CD14-positive monocyte (primary cell): ENCODE data around the gene TFIP11. TPM values are rescaled to one million over a fixed set of nuclear protein-coding genes. Genes with fewer than 3 reads are reported as not detected.

Source experiments
- DNase-seq, 3 donors: peaks; one replicate each; pipeline ENCODE4 v3.0.0-alpha.2; 2011 to 2022
- H2AFZ ChIP-seq: 2 replicates; pipeline ENCODE4 v1.6.0; 2012; ENCODE audit warnings: mild to moderate bottlenecking, low read depth, low read length, inconsistent platforms; ENCODE audit not compliant: insufficient read depth, poor library complexity, severe bottlenecking
- H3K27ac ChIP-seq, 2 donors: 1 replicate in 1 of 2; 2 replicates in 1 of 2; pipeline ENCODE4 v1.5.1; 2012 to 2013; ENCODE audit warnings: low read length in 2 of 2, control low read depth in 1 of 2, inconsistent platforms in 1 of 2, low read depth in 1 of 2, mild to moderate bottlenecking in 1 of 2
- H3K27me3 ChIP-seq, 2 donors: one replicate each; pipeline versions ENCODE4 v1.6.0 to v1.6.1; 2011 to 2013; ENCODE audit warnings: low read length in 2 of 2; ENCODE audit not compliant: control insufficient read depth in 2 of 2, insufficient read depth in 2 of 2
- H3K36me3 ChIP-seq, 2 donors: replicated peaks in 1 of 2; 1 replicate in 1 of 2; 2 replicates in 1 of 2; pipeline versions ENCODE4 v1.5.1 to v1.6.1; 2012 to 2013; ENCODE audit warnings: low read length in 2 of 2, control low read depth in 1 of 2, inconsistent platforms in 1 of 2, mild to moderate bottlenecking in 1 of 2; ENCODE audit not compliant: insufficient read depth in 2 of 2, control insufficient read depth in 1 of 2
- H3K4me1 ChIP-seq, 2 donors: 1 replicate in 1 of 2; 2 replicates in 1 of 2; pipeline versions ENCODE4 v1.5.1 to v1.6.1; 2012 to 2013; ENCODE audit warnings: low read length in 2 of 2, control low read depth in 1 of 2, inconsistent platforms in 1 of 2, mild to moderate bottlenecking in 1 of 2, moderate library complexity in 1 of 2; ENCODE audit not compliant: insufficient read depth in 2 of 2, control insufficient read depth in 1 of 2
- H3K4me2 ChIP-seq: replicated peaks from 2 replicates; pipeline ENCODE3; 2012; ENCODE audit warnings: low read length, moderate library complexity, mild to moderate bottlenecking; ENCODE audit not compliant: poor library complexity, severe bottlenecking; ENCODE audit errors: extremely low read depth
- H3K4me3 ChIP-seq, 3 experiments: fragments of 200-600 bp in 1 of 3; sonication (generic) in 1 of 3; replicated peaks in 1 of 3; 1 replicate in 2 of 3; 2 replicates in 1 of 3; pipeline ENCODE4 v1.5.1; 2011 to 2013; ENCODE audit warnings: low read length in 3 of 3, mild to moderate bottlenecking in 3 of 3, control low read depth in 2 of 3, low read depth in 2 of 3, inconsistent platforms in 1 of 3, moderate library complexity in 1 of 3
- H3K79me2 ChIP-seq: 2 replicates; pipeline ENCODE4 v1.6.0; 2012; ENCODE audit warnings: mild to moderate bottlenecking, control low read depth, inconsistent platforms, low read length, moderate library complexity; ENCODE audit not compliant: insufficient read depth
- H3K9ac ChIP-seq: 2 replicates; pipeline ENCODE4 v1.6.0; 2017; ENCODE audit warnings: low read length, mild to moderate bottlenecking; ENCODE audit not compliant: insufficient read depth, poor library complexity, severe bottlenecking
- H3K9me3 ChIP-seq, 2 donors: replicated peaks in 1 of 2; 1 replicate in 1 of 2; 2 replicates in 1 of 2; pipeline versions ENCODE4 v1.5.1 to v1.6.1; 2012 to 2013; ENCODE audit warnings: low read length in 2 of 2, control low read depth in 1 of 2; ENCODE audit not compliant: control insufficient read depth in 1 of 2, insufficient read depth in 1 of 2
- H4K20me1 ChIP-seq: 2 replicates; pipeline ENCODE4 v1.6.0; 2012; ENCODE audit warnings: mild to moderate bottlenecking, low read length, control low read depth, moderate library complexity; ENCODE audit not compliant: insufficient read depth
- H3K27ac Mint-ChIP-seq, 7 donors: one replicate each; pipeline ENCODE4 v1.8.0; 2020; ENCODE audit warnings: mild to moderate bottlenecking in 7 of 7, mixed read lengths in 7 of 7, moderate library complexity in 6 of 7, inconsistent platforms in 2 of 7
- H3K27me3 Mint-ChIP-seq, 3 donors: one replicate each; pipeline ENCODE4 v1.8.0; 2021 to 2022; ENCODE audit warnings: low read depth in 3 of 3, mild to moderate bottlenecking in 3 of 3, mixed read lengths in 3 of 3, moderate library complexity in 3 of 3, inconsistent platforms in 1 of 3
- H3K36me3 Mint-ChIP-seq, 2 donors: one replicate each; pipeline ENCODE4 v1.8.0; 2020; ENCODE audit warnings: mixed read lengths in 2 of 2, inconsistent platforms in 1 of 2, mild to moderate bottlenecking in 1 of 2
- H3K4me1 Mint-ChIP-seq: one replicate; pipeline ENCODE4 v1.8.0; 2020; ENCODE audit warnings: mild to moderate bottlenecking, mixed read lengths
- H3K4me3 Mint-ChIP-seq, 2 donors: one replicate each; pipeline ENCODE4 v1.8.0; 2020; ENCODE audit warnings: mild to moderate bottlenecking in 2 of 2, mixed read lengths in 2 of 2, moderate library complexity in 1 of 2
- H3K9me3 Mint-ChIP-seq, 7 donors: one replicate each; pipeline ENCODE4 v1.8.0; 2020 to 2022; ENCODE audit warnings: mixed read lengths in 7 of 7, mild to moderate bottlenecking in 6 of 7, moderate library complexity in 6 of 7, inconsistent platforms in 2 of 7
- WGBS: methylation state at CpG from one replicate; pipeline ENCODE4 v1.1.5; 2013; ENCODE audit warnings: missing lambda C conversion rate; ENCODE audit not compliant: insufficient coverage; 5-methylcytosine and 5-hydroxymethylcytosine counted together
- intact Hi-C, 2 donors: fragments of 100-400 bp; cut with micrococcal nuclease; formaldehyde crosslinking; loops; one replicate each; pipeline versions ENCODE4 v1.15.0 to v1.15.1; 2023
- polyA plus RNA-seq, 3 donors: library from polyadenylated mRNA; depleted of rRNA in 1 of 3; unstranded in 2 of 3; stranded (reverse) in 1 of 3; fragments of 300-500 nt in 2 of 3; fragments of >200 nt in 1 of 3; fragmentation: Illumina TruSeq in 2 of 3; gene quantifications; 1 replicate in 2 of 3; 2 replicates in 1 of 3; pipeline ENCODE4 v1.2.3, GENCODE V29; 2012 to 2021
- TF ChIP-seq, protein P1 (sequence below): fragments of 200-600 bp; IDR thresholded peaks from one replicate; pipeline ENCODE4 v1.8.0; 2022; ENCODE audit warnings: antibody characterized with exemption, mild to moderate bottlenecking

TFIP11 gene
- polyA plus RNA-seq, 3 donors = 10.1 to 25.5 (median 19.8) TPM

DNA sequence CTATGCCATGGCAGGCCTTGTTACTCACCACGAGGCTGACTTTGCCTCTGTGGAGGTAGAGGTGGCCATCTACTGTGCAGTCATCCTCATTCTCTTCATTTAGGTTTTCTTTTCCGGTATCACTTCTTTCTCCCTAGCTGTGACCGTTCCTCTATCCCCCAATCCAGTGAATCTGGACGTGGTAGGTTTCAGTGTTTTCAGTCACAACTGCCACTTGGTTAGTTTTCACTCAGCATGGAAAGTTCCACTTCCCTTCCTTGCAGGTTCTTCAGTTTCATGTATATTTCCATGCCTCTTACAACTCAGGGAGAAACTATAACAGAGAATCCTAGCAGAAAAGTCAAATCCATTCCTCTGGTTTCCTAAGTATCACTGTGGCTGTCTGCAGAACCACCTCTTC is 30.6 kb downstream of the TFIP11 start:
- WGBS = 0% methylated on average over 3 of the region's 4 CpGs
- peak overlapping the region in 1 of 2 donors; percentile 98 for H3K27ac ChIP-seq

DNA sequence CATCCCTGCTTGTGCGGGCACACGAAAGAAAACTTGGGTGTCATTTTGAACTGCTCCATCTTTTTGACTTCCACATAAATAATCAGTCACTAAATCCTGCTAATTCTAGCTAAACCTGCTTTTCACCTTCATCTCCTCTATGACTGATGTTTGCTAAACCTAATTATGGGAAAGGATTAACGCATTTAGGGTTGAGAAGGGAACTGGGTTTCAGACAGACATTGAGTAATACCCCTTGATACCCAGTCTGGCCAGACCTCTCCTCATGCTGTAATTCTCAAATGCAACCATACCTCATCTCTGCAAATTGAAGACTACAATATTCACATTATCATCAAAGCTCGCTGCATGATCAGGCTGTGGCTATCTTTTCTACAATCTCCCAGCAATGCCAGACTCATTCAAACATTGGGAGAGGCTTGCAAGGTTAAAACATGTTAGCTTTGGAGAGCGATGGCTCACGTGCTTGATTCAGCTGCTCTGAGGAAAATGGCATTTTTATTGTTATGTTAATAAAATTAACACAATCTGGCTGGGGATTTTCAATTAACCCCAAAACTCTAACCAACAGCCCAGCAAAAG is 31.1 kb downstream of the TFIP11 start:
- peaks cover 65% of the 10 kb centered on the region for H3K79me2 ChIP-seq
- H3K9ac ChIP-seq = no peak overlapping the region
- no peak overlapping the region for H3K4me3 ChIP-seq
- no peak overlapping the region for H3K4me2 ChIP-seq
- DNase-seq = no peak
- Mint-ChIP-seq H3K4me1 (peaks cover 81% of the 10 kb centered on the region), H3K36me3 (peaks cover 18 to 20% of the 10 kb centered on the region in 2 donors), H3K27ac (peak overlapping the region in 3 of 7 donors; percentile 42 to 96 (median 56)), H3K9me3 (no peaks in the 10 kb centered on the region), H3K4me3 (no peak overlapping the region), H3K27me3 (no peaks in the 10 kb centered on the region)
- WGBS = no CpG with 5 or more reads among the region's 6 CpGs
- no peaks in the 10 kb centered on the region for H4K20me1 ChIP-seq
- intact Hi-C loops = loop anchor here in 1 of 2 donors (5.0 kb wide), 2 partner anchors 49 to 111 kb away; partner anchors contain the start of gene TPST2
- H3K36me3 ChIP-seq = peaks cover 0 to under 1% of the 10 kb centered on the region in 2 donors
- H3K9me3 ChIP-seq = no peaks in the 10 kb centered on the region
- H3K27me3 ChIP-seq = no peaks in the 10 kb centered on the region
- TF ChIP-seq, protein P1, sequence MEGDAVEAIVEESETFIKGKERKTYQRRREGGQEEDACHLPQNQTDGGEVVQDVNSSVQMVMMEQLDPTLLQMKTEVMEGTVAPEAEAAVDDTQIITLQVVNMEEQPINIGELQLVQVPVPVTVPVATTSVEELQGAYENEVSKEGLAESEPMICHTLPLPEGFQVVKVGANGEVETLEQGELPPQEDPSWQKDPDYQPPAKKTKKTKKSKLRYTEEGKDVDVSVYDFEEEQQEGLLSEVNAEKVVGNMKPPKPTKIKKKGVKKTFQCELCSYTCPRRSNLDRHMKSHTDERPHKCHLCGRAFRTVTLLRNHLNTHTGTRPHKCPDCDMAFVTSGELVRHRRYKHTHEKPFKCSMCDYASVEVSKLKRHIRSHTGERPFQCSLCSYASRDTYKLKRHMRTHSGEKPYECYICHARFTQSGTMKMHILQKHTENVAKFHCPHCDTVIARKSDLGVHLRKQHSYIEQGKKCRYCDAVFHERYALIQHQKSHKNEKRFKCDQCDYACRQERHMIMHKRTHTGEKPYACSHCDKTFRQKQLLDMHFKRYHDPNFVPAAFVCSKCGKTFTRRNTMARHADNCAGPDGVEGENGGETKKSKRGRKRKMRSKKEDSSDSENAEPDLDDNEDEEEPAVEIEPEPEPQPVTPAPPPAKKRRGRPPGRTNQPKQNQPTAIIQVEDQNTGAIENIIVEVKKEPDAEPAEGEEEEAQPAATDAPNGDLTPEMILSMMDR = no peak
- peaks cover 72 to 83% of the 10 kb centered on the region in 2 donors for H3K4me1 ChIP-seq
- no peak overlapping the region for H2AFZ ChIP-seq
- peak overlapping the region in 1 of 2 donors; percentile 98 for H3K27ac ChIP-seq

More for the DNA sequence above, 30.6 kb downstream of the TFIP11 start:
- H3K79me2 ChIP-seq = peaks cover 70% of the 10 kb centered on the region
- Mint-ChIP-seq H3K27me3 (no peaks in the 10 kb centered on the region), H3K27ac (peak overlapping the region in 4 of 7 donors; percentile 79 to 96 (median 80)), H3K4me1 (peaks cover 79% of the 10 kb centered on the region), H3K36me3 (peaks cover 14 to 17% of the 10 kb centered on the region in 2 donors), H3K9me3 (no peaks in the 10 kb centered on the region), H3K4me3 (no peak overlapping the region)
- H3K4me2 ChIP-seq = no peak overlapping the region
- no peaks in the 10 kb centered on the region for H4K20me1 ChIP-seq
- TF ChIP-seq, protein P1 = no peak
- no peaks in the 10 kb centered on the region for H3K27me3 ChIP-seq
- no peak for DNase-seq
- peaks cover 67 to 78% of the 10 kb centered on the region in 2 donors for H3K4me1 ChIP-seq
- H3K36me3 ChIP-seq = peaks cover 0 to 5% of the 10 kb centered on the region in 2 donors
- no peak overlapping the region for H2AFZ ChIP-seq
- no peaks in the 10 kb centered on the region for H3K9me3 ChIP-seq
- no peak overlapping the region for H3K4me3 ChIP-seq
- H3K9ac ChIP-seq = no peak overlapping the region
- intact Hi-C loops = loop anchor here in 1 of 2 donors (5.0 kb wide), 2 partner anchors 49 to 111 kb away; partner anchors contain the start of gene TPST2
